ENCODE measurements around the gene TNK2.
"Not testable (repeated sequence)": the region's sequence is repeated elsewhere in the genome, so short reads cannot be mapped to it uniquely, and the experiment has no call there.

The TNK2 gene

DNA sequence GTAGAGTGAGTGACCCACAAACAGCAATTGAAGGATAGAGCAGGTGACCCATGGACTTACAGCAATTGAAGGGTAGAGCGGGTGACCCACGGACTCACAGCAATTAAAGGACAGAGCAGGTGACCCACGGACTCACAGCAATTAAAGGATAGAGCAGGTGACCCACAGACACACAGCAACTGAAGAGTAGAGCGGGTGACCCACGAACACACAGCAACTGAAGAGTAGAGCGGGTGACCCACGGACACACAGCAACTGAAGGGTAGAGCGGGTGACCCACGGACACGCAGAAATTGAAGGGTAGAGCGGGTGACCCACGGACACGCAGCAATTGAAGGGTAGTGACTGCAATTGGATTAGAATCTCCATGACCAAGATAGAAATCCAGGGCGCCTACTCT lies 9.8 kb upstream of the TNK2 start:
- no peak for DNase-seq

GRCh38 chr3:195916991-195917390 lies 8.6 kb upstream of the TNK2 start:
- DNase-seq, result no peak

DNA sequence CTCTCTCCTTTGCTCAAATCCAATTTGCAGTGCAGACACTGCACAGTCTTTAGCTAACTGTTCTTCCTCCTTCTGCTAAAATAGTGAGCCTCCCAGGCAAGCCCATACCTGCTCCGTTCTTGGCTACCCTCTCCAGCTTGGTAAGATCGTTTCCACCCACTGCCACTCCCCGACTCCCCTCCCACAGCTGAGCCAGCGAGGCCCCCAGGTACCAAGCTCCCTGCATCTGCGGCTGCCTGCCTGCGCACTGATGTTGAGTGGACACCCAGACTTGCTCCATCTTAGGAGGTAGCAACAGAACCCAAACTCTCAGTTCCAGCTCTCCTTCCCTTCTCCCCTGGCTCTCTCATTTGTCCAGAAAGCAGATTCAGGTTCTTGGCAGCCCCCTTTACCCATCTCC lies 7.9 kb upstream of the TNK2 start:
- no peak for DNase-seq

DNA sequence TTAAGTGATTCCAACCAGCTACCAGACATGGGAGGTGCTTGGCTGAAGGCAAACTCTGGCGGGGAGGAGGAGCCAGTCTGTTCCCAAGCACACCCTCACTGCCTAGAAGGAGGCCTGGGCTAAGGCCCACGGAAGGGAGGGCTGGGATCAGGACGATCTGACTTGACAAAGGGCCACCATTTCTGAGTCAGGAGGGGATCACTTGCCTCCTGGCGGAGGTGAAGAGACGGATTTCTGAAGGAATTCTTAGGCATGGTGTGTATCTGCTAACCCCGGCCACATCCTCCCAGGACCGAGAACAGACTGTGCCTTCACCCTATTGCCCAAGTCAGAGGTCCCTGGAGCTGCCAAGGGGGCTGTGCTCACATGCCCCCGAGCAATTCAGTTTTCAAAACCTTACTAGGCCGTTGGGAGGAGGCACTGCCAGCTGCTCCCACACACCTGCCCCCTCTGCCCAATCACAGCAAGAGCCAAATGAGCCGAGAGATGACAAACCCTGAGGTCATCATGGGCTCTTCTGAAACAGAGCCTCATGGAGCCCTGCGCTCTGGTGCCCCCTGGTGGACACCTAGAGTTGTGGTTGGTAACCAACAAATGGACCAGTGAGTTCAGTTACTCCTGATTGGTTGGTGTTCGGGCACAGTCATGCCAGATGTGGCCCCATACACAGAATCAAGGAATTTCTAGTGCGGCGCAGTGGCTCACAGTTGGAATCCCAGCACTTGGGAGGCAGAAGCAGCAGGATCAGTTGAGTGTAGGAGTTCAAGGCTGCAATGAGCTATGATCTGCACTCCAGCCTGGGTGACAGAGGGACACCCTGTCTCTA lies 6.5 kb upstream of the TNK2 start:
- peak; percentile 71 for DNase-seq

DNA sequence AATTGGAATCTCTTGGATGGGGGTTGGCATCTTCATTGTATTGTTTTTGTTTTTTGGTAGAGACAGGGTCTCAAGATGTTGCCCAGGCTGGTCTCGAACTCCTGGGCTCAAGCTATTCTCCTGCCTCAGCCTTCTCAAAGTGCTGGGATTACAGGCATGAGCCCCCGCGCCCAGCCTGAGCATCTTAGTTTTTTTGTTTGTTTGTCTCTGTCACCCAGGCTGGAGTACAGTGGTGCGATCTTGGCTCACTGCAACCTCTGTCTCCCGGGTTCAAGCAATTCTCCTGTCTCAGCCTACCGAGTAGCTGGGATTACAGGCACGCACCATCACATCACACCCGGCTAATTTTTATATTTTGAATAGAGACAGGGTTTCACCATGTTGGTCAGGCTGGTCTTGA lies 5.8 kb upstream of the TNK2 start:
- DNase-seq, result not testable (repeated sequence)

DNA sequence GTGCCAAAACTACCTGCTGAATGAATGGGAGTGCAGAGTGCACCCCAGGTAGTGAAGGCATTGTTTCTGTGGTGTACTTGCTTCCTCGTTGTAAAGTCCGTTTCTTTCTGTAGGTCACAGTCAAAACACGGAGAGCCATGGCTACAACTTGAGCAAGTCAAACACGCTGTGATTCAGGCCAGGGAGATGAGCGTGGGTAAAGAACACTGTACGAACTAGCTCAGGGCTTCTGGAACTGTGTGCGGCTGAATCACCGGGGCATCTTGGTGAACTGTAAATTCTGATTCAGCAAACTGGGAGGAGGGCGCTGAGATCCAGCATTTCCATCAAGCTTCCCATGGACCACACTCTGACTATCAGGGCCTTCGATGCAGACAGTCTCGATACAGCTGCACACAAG lies 5.0 kb upstream of the TNK2 start:
- no peak for DNase-seq

- DNase-seq, result no peak
These were observed 3.6 kb upstream of the TNK2 start for GRCh38 chr3:195911946-195912270.

GRCh38 chr3:195911041-195911945 lies 2.9 kb upstream of the TNK2 start:
- no peak for DNase-seq

DNA sequence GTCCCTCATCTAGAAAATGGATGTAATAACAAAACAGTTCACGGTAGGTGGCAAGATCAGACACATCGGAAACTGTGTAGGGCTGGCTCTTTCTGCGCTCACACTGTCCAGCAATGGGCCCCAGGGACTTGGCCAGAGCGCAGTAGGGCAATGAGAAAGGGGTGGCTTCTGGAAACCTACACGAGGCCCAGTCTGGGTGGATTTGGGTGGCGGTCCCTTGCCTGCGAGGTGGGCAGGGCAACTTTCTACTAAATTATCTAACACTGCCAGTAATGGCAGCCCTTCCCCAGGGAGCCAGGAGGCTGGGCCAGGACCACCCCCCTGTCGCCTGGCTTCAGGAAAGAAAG lies 2.1 kb upstream of the TNK2 start:
- DNase-seq, result no peak

GRCh38 chr3:195909644-195910498 lies 1.5 kb upstream of the TNK2 start:
- peak; percentile 79 for DNase-seq

DNA sequence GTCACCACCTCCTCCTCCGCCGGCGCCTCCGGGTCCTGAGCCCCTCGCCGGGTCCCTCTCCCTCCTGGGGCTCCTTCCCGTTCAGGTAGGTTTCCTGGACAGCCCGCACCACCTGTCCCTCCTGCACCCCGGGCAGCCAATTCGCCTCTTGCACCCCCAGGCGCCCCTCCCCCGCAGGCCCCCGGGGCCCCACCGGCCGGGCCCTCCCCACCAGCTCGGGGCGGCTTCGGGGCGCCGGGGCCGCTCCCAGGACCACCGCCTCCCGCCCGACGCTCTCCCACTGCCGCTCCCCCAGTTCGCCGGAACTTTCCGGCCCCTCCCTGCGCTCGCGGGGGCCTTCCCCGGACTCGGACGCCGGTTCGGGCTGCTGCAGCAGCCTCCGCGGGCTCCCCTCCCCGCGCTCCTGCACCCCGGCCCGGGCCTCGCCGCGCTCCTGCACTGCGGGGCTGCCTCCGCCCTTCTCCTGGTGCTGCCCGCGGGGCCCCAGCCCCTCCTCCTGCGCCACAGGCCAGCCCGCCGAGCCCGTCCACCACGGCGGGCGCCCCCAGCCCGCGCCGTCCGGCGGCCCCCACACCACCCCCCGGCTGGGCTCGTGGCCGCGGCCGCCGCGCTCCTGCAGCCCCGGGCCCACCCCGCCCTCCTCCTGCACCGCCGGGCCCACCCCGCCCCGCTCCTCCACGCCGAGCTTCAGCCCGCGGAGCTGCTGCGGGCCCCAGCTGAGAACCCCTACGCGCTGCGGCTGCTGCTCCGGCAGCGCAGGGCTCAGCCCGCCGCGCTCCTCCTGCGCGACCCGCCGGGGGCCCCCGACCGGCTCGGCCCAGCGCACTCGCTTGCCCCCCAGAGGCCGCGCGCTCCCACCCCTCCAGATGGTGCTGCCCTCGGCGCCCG lies 587 bp upstream of the TNK2 start:
- peak; percentile 49 for DNase-seq

DNA sequence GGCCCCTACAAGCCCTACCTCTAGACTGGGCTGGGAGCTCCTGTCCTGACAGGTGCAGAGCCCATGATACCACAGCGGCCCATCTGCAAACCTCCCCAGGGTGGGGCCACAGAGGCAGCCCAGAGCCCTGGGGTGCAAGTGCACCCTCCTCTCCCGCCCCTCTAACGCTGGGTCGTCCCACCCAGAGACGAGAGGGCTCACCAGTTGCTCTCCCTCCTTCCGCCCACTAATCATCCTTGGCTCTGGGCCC lies 742 bp downstream of the TNK2 start:
- DNase-seq, result no peak

- no peak for DNase-seq
These were observed 1.3 kb downstream of the TNK2 start for GRCh38 chr3:195906865-195907683.

- no peak for DNase-seq
These were observed 2.1 kb downstream of the TNK2 start for GRCh38 chr3:195905970-195906864.

DNA sequence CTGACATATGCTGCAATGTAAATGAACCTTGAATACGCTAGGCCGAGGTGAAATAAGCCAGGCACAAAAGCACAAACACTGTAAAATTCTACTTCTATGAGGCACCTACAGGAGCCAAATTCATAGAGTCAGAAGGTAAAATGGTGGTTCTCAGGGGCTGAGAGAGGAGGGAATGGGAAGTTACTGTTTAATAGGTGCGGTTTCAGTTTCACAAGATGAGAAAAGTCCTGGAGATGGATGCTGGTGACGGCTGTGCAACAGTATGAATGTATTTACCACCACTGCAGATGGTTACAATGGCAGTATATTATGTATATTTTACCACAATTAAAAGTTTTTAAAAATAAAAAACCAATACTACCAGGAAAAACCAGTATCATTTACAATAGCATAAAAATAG lies 4.0 kb downstream of the TNK2 start:
- DNase-seq, result no peak

DNA sequence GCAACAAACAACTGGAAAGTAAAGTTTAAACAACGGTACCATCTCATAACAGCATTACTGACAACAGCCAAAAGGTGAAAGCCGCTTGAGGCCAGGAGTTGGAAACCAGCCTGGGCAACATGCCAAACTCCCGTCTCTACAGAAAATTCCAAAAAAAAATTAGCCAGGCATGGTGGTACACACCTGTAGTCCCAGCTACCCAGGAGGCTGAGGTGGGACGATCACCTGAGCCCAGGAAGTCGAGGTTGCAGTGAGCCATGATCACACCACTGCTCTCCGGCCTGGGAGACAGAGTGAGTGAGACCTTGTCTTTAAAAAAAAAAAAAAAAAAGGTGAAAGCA lies 4.4 kb downstream of the TNK2 start:
- no peak for DNase-seq

GRCh38 chr3:195902634-195903033 lies 5.7 kb downstream of the TNK2 start:
- DNase-seq, result not testable (repeated sequence)

GRCh38 chr3:195901836-195902585 lies 6.3 kb downstream of the TNK2 start:
- DNase-seq, result not testable (repeated sequence)
